GM19468 (cell line): ENCODE data around the gene OPN3.

ENCODE experiments used
- ATAC-seq: cut with Tn5 transposase; IDR thresholded peaks from one replicate; pipeline ENCODE4 v1.9.1; 2021; ENCODE audit warnings: mild to moderate bottlenecking, moderate library complexity, moderate number of reproducible peaks; ENCODE audit not compliant: unreplicated experiment; ENCODE audit errors: extremely low read depth

The OPN3 gene

GRCh38 chr1:241647658-241648057 is 7.5 kb upstream of the OPN3 start:
- ATAC-seq: no peak

GRCh38 chr1:241646201-241646600 is 6.0 kb upstream of the OPN3 start:
- ATAC-seq: no peak

GRCh38 chr1:241645199-241645598 is 5.0 kb upstream of the OPN3 start:
- no peak for ATAC-seq

GRCh38 chr1:241644259-241644658 is 4.1 kb upstream of the OPN3 start:
- ATAC-seq: no peak

- ATAC-seq: no peak
These were observed 2.4 kb upstream of the OPN3 start for GRCh38 chr1:241642593-241642944.

DNA sequence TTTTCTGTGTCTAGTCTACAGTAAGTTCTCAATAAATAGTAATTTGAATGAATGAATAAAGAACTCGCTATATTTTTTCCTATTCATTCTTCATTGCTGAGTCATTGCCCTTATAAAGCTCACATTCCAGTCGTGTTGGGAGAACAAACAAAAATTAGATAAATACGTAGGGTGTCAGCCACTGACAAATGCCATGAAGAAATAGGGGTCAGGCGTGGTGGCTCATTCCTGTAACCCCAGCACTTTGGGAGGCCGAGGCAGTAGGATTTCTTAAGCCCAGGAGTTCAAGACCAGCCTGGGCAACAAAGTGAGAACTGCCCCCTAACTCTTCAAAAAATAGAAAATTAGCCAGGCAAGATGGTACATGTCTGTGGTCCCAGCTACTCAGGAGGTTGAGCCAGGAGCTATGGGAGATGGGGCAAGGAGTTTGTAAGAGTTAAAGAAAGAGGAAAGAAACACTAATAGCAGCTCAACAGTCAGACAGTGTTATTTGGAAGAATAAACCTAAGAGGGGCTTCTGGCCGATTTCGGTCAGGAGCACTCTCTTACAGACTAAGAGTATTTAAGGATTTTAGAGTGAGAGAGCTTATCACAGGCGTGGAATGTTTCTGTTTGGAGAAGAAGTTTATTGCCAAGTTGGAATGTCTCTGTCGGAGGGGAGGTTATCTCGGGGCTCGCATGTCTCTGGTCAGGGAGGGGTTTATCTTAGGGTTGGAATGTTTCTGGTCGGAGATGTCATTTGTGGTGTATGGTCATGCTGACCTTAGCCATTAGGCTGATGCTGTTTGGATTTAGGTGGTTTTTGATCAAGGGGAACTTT is 1.8 kb upstream of the OPN3 start:
- ATAC-seq: no peak

DNA sequence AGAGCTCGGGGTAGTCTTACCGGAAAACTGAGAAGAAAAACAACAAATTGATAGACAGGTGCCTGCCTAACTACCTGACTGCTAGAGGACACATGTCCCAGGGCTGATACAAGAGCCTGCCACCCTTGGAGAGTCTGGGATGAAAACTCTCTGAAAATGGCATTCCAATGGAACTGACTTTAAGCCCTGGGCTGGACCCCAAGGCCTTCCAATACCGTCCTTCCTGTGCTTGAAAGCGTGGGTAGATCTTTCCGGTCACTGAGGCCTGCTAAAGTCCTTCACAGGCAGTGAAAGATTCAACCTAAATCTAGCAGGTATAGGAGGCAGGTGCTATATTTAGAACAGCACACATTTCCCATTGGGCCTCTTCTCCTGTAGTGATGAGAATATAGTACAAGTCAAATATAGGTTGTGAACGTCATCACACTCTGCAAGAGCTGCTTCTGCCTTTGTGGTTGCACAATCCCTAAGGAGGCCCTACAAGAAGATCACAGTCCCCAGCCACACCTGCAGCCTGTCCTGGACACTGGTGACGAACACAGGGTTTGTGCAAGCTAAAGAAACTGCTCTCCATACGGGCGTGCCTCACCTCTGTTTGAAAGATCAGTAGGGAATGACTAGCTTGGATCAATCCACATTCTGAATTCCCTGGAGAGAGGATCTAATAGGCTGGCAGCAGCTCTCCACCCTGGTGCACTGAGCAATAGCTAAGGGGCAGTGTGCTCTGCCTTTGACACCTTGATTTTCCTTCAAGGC is 876 bp upstream of the OPN3 start:
- ATAC-seq: no peak

- peak; percentile 42 for ATAC-seq
These were observed 483 bp downstream of the OPN3 start for GRCh38 chr1:241639623-241640148.

DNA sequence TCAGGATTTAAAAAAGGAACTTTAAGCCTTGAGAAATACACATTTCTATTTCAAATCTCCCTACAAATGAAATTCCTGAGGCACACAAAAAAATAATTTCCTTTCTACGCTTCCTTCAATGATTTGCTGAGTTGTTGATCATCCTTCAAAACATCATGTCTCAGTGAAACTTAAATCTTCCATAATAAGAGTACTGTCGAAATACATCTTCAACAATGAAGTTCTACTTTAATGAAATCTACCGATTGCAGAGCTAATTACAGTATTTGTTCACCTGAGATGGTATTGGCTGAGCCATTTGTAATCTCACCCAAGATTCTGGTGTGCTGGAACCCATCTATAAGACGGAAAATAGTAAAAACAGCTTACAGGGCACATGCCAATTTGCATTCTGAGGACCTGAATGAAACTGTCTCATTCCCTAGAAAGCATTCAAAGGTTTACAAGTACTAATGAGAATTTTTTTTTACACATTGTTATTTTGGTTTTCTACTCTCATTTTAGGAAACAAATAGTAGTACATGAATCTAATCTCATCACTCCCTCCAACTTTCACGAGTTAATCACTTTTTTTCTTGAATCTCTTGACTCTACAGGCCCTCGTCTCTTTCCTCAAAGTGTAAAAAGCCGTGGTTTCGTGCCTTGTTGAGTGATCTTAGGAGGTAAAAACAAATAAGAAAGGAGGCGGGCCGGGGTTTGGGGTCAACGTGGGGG is 1.1 kb downstream of the OPN3 start:
- ATAC-seq: no peak

DNA sequence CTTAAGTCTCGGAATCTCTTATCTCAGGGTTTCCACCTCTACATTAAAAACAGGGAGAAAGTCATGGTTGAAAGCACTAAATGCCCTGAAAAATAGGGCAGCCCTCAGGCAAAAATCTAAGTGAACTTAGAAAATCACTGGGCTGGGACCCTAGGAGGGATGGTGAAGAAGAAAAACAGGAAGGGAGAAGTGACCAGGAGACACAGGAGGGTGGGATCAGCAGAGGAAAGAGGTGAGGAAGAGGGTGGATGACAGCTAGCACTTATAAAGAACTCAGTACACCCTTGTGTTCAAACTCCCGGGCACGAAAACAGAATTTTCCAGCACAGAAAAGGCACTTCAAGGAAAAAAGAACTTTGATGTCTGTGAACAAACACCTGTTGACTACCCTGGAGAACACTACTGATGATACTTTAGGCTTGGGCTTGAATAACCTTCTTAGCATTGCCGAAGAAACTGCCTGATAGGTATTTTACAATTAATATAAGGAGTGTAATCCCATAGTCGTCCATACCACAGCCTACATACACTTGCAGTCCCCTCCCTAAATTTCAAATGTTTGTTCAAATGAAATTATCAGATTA is 2.0 kb downstream of the OPN3 start:
- ATAC-seq: no peak

- no peak for ATAC-seq
These were observed 2.6 kb downstream of the OPN3 start for GRCh38 chr1:241637604-241638003.

DNA sequence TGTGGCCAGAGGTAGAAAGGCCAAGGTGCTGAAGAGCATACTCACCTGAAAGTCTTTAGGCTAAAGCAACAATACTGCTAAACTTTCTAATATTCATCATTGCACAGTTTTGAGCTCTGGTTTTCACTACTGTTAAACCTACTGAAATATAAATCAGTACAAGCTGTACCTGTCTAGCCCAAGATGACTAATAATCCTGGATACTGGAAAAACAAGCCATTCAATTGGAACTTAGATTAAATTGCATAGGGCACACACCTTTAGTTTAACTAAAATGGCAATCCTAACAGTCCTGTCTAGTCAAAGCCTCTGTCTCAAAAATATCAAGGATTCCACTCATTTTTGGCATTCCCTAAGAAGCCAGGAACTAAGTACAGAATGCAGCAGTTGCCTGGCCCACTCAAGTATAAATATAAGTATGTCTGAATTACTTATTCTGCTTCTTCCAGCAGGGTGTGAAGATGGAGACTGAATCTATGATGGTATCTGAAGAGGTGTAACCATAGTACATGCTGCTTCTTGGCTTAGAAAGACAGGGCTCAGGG is 3.1 kb downstream of the OPN3 start:
- no peak for ATAC-seq

DNA sequence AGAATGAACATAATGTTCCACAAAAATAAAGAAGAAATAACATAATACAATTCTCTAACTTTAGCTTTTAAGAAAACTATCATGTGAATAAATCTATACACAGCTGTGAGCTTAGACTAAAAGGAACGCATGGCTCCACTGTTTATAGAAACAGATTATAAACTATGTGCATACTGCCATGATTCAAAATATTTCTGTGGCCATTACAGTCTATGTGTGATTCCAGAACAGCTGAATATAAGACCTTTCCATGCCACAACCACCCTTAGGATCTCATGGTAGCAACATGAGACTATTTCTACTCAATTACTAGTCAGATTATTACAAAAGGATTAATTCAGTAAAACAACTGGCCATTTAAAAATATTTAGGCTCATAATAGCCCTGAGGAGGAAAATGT is 3.9 kb downstream of the OPN3 start:
- no peak for ATAC-seq

GRCh38 chr1:241635556-241636152 is 4.5 kb downstream of the OPN3 start:
- no peak for ATAC-seq

- ATAC-seq: no peak
These were observed 7.2 kb downstream of the OPN3 start for GRCh38 chr1:241632987-241633386.

DNA sequence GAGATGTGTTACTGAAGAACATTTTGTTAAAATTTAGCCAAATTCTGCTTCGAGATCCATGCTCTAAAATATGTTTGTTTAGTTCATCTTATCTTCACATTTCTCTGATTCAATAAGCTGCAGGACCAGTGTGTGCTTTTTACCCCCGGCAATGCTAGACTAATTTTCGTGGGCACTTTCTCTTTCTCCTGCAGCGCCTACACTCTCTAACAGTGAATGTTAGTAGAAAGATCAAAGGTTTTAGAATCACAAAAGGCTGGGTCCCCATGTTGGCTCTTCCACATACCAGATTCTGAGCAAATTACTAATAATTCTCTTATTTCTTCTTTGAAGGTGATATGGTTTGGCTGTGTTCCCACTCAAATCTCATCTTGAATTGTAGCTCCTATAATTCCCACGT is 8.5 kb downstream of the OPN3 start:
- ATAC-seq: no peak

DNA sequence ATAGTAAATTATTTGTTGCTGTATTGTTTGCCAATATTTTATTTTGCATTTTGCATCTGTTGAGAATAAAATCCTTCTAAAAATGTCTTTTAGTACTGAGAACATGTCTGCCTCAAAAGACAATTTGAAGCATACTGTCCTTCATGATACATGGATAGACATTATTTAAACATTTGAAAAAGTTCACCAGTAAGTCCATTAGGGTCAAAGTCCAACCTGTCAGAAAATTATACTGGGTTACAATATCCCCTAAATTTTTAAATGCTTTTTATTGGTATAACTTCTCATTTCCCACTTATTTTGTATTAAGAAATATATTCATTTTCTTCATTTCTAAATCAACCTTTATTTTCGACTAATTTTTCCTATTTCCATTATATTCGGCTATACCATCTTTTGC is 9.3 kb downstream of the OPN3 start:
- ATAC-seq: no peak

GRCh38 chr1:241630476-241630875 is 9.7 kb downstream of the OPN3 start:
- no peak for ATAC-seq

DNA sequence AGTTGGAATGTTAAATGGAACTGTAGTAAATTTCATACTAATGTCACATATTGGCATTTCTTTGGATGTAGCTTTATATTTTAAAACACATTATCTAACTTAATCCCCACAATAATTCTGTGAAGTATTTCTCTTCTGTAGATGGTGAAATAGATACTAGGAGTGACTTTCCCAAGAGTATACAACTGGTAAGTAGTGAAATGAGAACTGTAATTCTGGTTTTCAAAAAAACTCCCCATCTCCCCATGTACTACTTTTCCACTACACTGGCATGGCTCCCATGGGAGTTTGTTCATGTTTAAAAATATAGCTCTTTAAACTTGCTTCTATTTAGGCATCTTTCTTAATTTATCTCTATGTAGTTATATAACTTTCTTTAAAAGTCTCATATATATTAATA is 10.2 kb downstream of the OPN3 start:
- ATAC-seq: no peak
